ENCODE data around the gene SOX6.

SOX6 gene

DNA sequence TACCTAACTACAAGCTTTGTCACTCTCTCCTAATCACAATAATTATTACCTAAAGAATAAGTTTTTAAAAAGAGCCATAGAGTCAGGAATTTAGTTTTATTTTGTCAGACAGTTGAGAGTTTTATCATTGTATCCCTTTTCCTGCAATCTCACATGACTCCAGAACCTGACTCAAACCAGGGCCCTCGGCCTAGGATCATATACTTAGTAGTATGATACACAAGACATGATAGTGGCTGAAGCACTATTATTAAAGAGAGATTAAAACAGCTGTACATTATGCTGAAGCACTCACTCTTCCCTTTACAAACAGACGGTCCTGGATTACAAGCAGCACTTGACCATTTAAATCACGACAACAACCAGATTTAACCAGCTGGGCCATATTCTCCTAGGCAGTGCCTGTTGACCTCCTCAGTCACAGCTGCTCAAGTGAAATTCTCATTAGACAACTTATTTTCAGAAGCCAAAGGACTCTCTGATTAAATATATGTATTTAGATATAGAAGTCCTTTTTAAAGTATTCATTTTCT lies 44.0 kb downstream of the SOX6 start:
- no peak for DNase-seq

- no peak for DNase-seq
Observed at GRCh38 chr11:16311831-16312230, 44.5 kb downstream of the SOX6 start.

DNA sequence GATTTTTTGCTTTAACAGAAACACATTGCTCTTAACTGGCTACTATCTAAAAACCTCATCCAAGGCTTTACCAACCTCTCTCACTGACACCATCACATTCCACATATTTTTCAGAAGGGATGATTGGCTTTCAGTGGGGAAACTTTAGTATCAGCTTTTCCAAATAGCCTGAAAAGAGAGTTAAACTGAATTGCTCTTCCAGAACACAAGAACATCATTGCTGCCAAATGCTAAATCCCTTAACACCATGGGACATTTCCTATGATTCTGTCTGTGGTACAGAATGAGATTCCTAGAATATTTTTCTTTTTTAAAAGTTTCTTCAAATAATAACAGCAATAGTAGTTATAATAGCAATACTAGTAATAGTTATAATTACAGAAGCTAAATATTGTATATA lies 45.4 kb downstream of the SOX6 start:
- no peak for DNase-seq

DNA sequence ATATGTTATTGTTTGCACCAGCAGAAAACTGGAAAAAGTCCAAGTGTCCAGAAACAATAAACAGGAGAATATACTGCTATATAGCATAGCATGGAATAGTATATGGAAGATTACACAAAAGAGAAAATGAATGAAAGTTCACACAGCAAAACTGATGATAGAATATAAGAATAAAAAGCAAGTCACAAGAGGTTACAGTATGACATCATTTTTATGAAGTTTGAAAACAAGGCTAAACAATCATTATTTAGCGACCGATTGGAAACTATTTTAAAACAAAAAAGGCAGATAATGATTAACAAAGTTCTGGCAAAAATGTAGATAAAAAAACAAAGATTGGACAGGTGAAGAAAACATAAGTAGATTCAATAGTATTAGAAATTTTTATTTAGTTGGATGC lies 47.1 kb downstream of the SOX6 start:
- no peak for DNase-seq

DNA sequence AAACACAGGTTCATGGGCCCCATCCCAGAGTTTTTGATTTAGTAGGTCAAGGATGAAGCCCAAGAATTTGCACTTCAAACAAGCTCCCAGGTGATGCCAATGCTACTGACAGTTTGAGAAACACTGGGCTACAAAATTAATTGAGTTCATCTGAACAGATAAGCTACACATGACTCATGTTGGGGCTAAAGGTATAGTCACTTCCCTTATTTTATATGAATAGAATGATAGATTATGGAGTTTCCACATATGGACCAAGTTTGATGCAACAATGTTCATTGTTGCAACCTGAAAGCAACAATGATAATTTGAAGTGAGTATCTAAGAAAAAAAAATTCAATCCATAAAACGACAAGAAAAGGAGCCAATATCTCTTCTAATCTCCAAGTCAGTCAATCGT lies 54.9 kb downstream of the SOX6 start:
- DNase-seq, result no peak

GRCh38 chr11:16299884-16300782 lies 56.2 kb downstream of the SOX6 start:
- peak; percentile 77 for DNase-seq

- no peak for DNase-seq
Observed at GRCh38 chr11:16299390-16299789, 57.0 kb downstream of the SOX6 start.

GRCh38 chr11:16297332-16297731 lies 59.0 kb downstream of the SOX6 start:
- peak; percentile 83 for DNase-seq

- no peak for DNase-seq
Observed at GRCh38 chr11:16296273-16296672, 60.1 kb downstream of the SOX6 start.

GRCh38 chr11:16295592-16295991 lies 60.8 kb downstream of the SOX6 start:
- no peak for DNase-seq

DNA sequence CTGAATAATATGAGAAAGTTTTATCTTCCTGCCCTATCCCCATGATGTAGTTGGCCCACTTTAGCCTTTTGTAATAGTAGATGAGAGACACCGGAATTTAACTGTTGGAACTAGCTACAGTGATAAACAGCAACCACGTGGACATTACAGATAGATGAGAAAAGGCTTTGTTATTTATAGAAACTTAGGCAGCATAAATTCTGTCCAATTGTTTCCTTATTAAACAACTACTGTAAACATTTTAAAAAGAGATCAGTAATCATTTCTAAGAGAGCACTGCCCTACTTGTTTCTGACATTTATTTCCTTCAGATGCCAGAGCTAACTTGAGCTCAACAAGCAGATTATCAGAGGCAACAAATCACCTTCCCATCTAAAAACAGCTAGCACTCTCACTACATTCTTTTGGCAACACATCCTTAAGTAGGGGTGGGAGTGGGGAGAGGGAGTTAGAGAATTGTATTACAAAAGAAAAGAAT lies 63.1 kb downstream of the SOX6 start:
- no peak for DNase-seq

DNA sequence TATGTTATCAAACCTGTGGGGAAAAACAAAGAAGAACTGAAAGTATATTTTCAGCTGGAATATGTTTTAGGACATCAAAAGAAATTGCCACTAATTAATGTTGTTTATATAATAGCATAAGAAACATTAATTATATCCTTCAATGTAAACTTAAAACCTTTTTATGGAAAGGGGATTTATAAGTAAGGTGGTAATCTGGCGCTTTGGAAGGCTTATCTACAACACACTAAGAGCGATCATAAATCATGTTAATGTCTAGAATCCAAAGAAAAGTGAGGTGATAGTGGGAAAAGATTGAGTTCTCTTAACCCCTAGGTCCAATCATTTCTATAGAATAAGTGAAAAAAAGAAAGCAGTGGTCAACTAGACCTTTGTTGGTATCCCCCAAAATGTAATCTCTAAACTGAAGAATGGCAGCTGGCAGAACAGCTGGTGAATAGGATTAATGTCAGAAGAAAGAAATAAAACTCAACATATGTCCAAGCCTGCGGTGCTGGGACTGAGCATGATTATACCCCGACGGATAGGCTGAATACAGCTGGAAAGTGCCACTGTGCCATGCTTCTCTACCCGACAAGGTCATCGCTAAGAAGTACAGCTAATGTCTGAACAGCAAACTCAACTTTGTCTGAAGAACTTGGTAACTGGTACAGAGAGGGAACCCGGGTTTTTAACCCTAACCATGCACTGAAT lies 64.0 kb downstream of the SOX6 start:
- peak; percentile 20 for DNase-seq

DNA sequence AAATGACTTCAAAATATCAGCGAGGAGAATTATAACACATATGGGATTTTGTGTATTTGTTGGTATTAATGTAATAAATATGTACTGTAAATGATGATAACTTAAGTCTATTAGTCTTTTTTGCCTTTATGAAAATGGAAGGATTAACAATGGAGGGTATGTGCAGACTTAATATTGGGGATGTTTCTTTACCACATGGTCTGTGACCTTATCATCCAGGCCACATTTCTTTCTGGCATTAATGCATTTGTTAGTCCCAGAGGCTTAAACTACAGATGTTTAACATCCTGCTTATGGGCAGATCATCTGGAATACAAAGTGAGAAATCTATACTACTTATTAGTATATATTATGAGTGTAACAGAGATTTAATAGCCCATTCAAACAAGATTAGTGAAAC lies 64.6 kb downstream of the SOX6 start:
- no peak for DNase-seq

DNA sequence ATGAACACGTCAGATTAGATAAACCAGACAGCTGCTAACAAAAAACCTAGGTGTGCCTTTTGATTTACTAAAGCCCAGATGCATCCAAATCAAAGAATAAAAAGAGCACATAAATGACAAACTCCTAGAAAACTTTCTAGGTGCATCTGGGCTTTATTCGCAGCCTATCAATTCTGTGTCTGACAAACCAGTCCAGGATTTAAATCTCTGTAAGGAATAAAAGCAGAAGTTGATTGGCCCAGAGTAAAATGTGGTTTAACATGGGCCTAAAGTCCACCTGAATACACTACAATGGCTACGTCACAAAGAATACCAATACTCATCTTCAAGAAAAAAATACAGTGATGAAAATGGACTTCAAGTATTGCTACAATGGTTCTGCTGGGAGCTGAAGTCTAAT lies 66.8 kb downstream of the SOX6 start:
- DNase-seq, result no peak

DNA sequence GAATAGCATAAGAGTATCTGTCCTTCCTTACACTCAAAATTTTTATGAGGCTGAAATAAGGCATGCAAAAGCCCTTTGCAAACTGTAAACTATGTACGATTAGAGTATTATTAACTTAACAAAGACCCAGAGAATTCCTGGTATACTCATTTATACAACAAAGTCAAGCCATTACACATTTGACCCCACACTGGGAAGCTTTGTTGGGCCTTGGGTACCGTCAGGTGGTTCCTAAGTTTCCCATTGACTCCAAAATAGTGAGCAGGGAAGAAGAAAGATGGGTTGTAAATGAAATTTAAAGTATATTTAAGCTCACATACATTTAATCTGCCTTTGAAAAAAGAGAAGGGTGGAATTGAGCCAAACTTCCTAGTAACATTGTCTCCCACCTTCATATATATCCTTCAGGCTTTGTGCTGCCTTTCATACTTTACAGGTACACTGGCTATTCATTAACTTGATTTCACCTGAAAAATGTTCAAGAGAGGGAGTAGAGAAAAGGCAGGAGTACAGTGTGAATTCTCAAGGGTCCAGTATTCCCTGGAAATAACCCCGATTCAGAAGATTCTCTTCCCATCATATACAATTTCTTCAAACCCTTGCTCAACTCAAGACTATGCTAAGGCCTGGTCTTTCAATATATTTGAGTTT lies 68.6 kb downstream of the SOX6 start:
- DNase-seq, result no peak

DNA sequence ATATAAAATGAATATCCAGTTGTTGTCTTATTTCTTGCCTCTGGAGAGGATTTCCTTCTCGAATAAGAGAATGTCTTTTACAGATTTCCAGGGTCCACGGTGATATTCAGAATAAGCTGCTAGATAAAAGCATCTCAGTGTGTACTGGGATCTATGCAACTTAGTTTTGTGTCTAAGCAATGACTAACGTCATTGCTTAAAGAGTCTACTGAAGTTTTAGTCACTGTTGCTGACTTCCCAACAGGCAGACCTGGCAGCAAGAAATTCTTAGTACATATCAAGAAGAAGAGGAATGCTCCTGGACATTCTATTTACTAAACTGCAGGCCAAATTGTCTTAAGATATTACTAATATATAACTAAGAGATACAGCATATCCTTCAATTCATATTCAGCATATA lies 70.3 kb downstream of the SOX6 start:
- DNase-seq, result no peak

- DNase-seq, result peak; percentile 98
Observed at GRCh38 chr11:16280256-16280682, 76.1 kb downstream of the SOX6 start.

DNA sequence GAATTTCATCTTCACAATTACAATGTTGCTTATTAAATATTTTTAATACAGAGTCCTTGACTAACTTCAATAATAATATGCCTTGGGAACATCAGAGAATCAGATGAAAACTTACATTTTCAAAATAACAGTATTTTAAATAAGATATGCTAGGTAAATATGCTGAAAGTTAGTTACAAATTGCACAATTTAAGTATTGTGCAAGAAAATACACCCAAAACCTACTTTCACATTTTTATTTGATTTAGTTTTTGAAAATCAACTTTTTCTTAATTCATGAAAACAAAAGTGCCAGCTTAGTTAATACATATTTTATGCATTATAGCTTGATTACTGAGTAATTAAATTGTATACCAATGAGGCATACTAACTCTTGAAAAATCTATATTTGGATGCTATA lies 76.8 kb downstream of the SOX6 start:
- no peak for DNase-seq

DNA sequence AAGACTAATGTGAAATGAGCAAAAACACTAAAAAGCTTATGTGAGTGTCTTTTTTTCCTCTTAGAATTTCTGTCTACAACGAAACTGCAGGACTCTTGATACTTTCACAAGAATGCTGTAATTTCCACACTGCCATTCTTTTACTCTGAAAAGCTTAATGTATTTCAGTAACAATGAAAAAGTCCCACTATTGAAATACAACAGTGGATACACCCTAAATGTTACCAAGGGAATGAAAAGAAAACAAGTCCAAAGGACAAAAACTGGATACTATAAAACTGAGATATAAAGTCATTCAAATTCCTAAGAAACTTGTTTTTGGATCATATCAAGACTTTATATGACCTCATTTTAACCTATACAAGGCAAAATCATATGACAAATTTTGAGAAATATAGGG lies 77.4 kb downstream of the SOX6 start:
- no peak for DNase-seq

DNA sequence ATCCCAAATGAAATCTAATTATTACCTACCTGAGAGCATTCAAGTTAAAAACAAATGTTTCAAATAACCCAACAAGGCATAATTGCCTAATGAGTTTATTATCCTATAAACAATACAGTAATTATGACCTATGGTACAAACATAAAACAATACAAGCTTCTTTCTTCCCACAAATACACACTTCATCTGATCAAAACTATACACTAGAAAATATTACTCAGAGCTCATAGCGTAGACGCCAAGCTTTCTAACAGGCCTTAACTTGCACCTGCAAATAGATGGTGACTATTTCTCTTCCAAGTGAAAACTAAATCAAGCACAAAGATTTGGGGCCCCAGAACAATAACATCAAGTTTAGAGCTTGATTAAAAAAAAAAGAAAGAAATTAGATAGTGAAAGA lies 78.1 kb downstream of the SOX6 start:
- DNase-seq, result peak; percentile 44

DNA sequence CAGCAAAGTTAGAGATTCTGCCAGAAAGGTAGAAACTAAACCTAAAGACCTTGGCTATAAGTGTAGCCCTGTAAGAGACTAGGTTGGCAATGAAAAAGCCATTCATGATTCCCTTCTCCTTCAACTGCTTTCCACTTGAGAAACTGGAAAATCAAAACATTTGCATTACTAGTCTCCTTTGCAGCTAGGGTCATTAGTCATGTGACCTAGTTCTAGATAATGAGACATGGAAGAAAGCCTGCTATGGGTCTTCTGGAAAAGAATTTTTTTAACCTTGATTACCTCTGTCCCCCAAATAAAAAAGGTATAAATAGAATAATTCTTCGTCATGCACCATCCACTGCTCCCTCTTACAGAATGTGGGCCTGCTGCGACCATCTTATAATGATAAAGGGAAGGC lies 80.1 kb downstream of the SOX6 start:
- DNase-seq, result no peak

DNA sequence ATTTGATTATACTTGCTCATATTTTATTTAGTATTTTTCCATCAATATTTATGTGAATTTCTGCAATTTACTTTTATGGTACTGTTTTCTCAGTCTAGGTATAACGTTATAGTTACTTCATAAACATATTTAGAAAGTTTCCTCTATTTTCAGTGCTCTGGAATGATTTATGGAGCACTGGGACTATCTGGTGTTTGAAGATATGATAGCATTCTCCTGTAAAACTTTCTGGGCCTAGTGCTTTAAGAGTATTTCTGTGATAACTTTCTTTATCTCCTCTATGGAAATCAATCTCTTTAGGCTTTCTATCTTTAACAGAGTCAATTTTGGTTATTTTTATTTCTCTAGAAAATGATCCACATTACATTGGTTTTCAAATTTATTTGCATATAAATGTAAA lies 85.1 kb downstream of the SOX6 start:
- no peak for DNase-seq

GRCh38 chr11:16266021-16266420 lies 90.3 kb downstream of the SOX6 start:
- no peak for DNase-seq

GRCh38 chr11:16265022-16265421 lies 91.3 kb downstream of the SOX6 start:
- DNase-seq, result no peak
